ENCODE results near the gene DUOXA1.
"Not testable (repeated sequence)": the region's sequence is repeated elsewhere in the genome, so short reads cannot be mapped to it uniquely, and the experiment has no call there.

The DUOXA1 gene

DNA sequence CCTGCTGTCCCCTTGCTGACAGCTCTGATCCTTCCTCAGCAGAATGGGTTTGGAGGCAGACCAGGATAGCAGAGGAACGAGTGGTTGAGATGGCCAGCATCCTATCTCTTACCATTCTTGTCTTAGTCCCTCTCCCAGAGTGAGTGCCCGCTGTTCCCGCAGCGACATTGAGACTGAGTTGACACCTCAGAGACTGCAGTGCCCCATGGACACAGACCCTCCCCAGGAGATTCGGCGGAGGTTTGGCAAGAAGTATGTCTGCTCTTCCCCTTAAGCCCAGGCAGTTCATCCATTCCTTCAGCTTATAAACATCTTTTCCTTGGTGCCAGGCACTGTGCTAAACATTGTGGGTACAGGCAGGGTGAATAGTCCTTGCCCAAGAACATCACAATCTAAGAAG is 21.3 kb upstream of the DUOXA1 start:
- DNase-seq = no peak

DNA sequence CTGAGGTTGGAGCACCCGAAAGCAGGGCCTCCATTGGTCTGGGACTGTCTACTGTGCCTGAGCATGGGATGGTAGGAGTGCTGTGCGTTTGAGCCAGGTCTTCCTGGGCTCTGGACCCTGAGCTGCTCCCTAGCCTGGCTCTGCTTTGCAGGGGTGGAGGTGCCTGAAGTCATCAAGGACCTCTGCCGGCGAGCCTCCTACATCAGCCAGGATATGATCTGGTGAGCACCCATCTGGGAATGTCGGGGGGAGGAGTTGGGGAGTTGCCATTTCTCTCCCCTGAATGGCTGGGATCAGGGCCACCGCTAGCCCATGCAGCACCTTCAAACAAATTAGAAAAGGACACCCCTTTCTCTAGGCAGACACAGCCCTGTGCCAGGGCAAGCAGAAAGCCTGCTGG is 20.8 kb upstream of the DUOXA1 start:
- no peak for DNase-seq

DNA sequence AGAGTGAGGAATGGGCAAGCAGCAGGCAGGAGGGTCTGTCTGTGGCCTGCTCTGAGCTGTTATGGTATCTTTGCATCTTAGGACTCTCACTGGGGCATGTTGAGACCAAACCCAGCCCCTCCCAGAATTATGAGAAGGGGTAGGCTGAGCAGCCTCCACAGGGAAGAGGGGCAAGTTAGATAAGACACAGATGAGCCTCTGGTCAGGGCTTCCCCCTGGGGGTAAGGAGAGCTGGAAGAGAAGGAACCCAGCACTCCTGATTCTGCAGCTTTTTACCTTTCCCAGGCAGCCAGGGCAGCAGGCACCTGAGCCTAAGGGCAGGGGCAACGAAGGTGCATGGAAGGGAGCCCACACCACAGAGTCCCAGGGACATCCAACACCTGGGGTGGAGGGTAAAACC is 19.4 kb upstream of the DUOXA1 start:
- no peak for DNase-seq

DNA sequence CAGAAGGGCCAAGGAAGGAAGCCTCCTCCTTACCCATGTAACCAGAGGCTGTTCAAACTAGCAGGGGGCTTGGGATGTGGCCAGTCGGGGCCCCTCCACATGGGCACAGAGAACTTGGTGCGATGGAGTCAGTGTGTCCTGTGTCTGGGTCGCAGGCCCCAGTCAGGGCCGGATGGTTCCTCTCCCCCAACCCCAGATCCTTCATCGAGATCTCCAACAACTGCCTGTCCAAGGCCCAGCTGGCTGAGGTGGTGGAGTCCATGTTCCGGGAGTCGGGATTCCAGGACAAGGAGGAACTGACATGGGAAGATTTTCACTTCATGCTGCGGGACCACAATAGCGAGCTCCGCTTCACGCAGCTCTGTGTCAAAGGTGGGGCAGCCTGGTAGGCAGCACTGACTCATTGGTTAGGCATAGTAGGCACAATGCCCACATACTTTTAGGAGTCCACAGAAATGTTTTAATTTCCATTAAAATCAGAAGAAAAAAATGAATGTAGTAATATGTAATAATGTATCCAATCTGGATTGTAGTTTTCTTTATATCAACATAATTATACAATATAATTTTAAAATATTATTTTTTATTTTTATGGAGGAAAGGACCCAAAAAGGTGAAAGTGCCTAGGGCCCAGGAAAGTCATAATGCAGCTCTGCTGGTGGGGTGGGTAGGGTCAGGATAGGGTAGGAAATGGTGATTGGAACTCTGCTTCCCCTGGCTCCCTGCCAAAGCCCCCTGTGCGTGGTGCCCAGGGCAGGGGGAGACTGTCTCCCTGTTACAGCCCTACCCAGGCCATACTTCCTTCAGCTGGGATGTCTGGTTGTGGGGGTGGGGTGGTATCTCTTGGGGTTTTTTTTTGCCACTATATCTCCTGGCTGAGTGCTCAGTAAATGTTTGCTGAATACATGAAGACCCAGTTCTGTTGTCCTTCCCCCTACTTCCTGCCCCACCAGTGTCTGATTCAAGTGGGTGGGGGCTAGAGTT is 18.7 kb upstream of the DUOXA1 start:
- DNase-seq = no peak

DNA sequence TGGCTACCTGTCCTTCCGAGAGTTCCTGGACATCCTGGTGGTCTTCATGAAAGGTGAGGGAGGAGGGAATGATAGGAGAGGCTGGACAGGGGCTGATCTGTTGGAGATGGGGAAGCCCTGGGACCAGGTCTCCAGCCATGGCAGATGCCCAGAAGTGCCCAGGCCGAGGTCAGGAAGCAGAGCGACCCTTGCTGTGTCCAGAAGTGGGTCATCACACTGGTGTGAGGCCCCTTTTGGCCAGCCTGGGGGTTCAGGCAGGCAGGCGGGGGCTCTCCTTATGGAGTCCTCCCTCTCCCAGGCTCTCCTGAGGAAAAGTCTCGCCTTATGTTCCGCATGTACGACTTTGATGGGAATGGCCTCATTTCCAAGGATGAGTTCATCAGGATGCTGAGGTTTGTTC is 17.9 kb upstream of the DUOXA1 start:
- DNase-seq = no peak

DNA sequence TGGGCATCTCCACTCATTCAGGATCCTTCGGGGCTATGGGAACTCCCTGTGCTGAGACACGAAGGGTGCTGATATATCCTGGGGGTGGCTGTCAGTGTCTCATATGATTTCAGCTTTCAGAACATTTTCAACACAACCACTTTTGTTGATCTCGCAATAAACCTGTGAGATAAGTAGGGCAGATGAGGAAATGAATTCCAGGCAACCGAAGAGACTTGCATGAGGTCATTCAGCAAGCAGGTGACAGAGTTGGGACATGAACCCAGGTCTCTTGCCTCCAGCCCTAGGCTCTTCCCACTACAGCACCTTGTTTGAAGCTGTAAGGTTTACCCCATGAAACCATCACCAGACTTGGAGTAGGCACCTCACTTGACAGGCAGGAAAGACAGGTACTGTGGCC is 16.7 kb upstream of the DUOXA1 start:
- no peak for DNase-seq

DNA sequence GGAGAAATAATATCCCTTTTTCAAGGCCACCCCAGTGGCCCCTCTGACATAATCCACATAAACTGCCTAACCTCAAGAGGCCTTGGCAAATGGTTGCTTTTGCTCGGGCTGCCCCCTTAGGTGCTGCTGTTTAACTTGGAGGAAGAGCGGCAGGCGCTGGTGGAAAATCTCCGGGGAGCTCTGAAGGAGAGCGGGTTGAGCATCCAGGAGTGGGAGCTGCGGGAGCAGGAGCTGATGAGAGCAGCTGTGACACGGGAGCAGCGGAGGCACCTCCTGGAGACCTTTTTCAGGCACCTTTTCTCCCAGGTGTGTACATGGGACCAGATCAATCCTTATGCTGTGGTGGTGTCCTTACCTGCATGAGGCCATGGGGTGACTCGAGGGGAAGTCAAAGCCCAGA is 15.1 kb upstream of the DUOXA1 start:
- DNase-seq = no peak

DNA sequence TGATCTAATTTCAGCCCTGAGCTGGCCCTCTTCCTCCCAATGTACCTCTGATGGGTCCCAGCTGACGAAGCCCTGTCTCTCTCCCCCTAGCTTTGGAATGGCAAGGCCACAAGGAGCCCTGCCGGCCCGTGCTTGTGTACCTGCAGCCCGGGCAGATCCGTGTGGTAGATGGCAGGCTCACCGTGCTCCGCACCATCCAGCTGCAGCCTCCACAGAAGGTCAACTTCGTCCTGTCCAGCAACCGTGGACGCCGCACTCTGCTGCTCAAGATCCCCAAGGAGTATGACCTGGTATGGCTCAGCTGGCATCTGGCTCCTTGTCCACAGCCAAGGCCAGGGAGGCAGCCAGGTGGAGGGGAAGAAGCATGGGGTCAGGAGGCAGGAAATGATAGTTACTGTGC is 14.3 kb upstream of the DUOXA1 start:
- DNase-seq = no peak

DNA sequence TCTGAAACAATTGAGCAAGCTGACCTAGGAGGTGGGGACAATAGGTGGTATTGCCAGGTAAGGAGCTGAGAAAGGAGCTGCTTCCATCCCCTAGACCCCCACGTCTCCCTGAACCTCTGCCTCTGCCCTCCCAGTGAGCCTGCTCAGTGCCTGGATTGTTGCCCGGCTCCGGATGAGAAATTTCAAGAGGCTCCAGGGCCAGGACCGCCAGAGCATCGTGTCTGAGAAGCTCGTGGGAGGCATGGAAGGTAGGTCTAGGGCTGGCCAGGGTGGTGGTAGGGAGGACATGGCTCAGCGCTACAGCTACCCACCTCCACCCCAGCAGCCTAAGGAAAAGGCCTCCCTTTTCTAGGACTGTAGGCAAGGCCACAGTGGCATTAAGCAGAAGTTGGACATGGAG is 13.4 kb upstream of the DUOXA1 start:
- no peak for DNase-seq

DNA sequence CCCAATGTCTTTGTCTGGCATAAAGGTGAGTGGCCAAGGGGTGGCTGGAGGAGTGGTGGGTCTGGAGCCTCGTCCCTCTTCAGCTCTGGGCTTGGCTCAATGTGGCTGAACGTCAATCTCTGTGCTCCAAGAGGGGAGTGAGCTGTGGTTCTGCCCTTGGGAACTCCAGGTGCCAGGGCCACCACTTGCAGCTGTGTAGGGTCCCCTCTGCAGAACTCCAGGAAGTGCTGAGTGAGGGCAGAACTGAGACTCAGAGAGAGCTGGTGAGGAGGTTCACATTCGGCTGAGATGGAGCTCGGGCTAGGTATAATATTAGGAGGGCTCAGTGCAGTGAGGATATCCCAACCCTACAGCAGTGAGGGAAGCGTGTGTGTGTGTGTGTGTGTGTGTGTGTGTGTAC is 11.7 kb upstream of the DUOXA1 start:
- no peak for DNase-seq

DNA sequence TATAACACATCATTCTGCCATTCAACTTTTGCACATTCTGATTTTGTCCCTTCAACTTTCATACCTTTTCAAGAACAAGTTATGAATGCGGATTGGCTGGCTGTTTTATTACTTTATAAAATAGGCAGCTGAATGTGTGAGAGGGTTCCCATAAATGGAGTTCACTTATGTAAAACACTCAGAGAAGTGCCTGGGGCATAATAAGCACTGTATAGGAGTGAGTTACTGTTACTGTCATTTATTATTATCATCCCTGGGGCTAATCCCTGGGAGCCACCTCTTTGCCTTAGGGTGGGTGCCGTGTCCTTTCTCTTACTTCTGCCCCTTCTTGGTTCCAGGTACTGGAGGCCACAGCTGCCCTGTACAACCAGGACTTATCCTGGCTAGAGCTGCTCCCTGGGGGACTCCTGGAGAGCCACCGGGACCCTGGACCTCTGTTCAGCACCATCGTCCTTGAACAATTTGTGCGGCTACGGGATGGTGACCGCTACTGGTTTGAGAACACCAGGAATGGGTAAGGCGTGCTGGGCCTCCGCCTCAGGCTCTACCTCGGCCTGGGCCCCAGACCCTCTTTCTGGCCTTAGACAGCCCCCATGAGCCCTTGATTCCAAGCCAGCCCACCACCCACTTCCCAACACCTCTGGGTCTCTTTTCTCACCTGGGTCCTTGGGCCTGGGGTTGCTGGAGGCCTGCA is 11.0 kb upstream of the DUOXA1 start:
- no peak for DNase-seq

DNA sequence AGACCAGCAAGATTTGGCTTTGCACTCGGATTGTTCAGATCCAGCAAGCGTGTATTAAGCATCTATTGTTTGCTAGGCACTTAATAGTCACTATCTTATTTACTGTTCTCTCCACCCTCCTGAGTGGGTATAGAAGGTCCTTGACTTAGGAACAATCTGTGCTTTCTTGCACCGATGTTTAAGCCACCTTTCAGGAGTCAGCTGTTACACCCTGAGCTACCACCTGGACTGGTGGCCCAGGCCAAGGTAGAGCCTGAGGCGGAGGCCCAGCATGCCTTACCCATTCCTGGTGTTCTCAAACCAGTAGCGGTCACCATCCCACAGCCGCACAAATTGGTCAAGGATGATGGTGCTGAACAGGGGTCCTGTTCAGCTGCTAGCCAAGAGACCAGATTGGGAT is 10.1 kb upstream of the DUOXA1 start:
- DNase-seq = no peak

DNA sequence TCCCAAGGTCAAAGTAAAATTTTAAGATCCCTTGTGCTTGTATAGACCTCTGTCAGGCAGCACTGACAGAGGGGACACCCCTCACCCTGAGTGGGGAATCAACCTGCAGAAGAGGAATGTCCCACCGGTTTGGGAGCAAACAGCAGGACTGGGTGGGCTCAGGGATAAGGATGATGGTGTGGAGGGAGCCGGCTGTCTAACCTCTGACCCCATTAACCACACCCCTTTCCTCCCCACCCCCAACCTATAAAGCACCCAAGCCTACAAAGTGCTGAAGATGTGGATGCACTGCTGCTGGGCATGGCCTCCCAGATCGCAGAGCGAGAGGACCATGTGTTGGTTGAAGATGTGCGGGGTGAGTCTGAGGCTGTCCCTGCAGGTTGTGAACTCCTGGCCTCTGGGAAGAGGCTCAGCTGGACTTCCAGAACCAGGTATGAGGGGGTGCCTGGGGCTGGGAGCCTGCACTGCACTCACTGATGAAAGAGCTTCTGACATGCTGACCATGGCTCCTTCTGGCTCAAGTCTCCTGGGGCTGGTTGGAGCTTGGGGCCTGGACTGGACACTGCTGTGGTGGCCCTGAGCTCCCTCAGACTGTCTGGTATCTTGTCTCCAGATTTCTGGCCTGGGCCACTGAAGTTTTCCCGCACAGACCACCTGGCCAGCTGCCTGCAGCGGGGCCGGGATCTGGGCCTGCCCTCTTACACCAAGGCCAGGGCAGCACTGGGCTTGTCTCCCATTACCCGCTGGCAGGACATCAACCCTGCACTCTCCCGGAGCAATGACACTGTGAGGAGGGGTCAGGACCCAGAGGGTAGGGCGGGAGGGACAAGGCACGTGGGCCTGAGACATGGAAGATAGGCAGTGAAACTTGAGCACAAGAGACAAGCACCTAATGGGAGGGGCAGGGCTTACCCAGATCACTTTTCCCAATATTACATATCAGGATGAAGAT is 9.4 kb upstream of the DUOXA1 start:
- DNase-seq = no peak

DNA sequence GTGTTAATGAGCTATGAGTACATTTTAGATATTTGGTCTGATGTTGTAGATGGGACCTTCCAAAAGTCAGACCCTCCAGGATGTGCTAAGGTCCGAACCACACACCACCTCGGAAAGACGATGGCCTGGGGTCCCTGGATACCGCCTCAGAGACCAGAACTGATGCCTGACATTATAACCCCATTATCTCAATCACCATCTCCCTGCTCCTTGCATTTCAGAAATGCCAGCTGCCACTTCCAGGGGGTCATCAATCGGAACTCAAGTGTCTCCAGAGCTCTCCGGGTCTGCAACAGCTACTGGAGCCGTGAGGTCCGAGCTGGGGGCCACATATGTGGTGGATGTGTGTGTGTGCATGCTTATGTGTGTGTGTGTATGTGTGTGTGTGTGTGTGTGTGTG is 8.0 kb upstream of the DUOXA1 start:
- no peak for DNase-seq

DNA sequence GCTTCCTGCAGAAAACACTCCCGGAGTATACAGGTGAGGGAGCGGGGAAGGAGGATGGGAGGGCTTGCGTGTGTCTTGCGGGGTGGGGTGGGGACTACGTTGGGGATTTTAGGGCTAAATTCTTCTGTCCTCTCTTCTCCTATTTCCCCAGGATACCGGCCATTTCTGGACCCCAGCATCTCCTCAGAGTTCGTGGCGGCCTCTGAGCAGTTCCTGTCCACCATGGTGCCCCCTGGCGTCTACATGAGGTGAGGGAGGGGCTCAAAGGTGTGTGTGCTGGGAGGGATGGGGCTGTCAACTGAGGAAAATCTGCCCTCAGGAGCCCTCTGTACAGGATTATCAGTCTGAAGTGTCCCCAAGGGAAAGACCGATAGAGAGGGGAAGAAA is 6.7 kb upstream of the DUOXA1 start:
- no peak for DNase-seq

DNA sequence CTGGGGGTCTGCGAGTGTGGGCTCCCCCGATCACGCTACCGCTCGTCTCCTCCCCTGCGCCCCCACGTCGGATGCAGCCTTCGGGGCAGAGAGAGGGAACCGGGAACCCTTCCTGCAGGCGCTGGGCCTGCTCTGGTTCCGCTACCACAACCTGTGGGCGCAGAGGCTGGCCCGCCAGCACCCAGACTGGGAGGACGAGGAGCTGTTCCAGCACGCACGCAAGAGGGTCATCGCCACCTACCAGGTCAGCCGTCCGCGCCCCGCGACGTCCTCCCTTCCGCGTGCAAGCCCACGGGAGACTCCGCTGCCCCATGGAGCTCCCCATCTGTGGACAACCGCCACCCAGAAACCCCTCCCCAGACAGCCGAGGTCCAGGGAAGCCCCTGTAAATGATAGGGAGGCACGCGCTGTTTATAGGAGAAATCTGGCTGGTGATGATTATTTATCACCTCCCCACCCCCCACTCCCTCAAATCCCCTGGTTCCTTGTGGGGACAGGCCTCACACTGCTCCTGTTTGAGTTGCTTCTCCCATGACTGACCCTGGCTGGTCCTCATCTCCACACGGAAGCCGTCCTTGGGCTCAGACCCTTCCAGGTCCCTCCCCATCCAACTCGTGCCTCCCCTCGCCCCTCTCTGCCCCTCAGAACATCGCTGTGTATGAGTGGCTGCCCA is 6.2 kb upstream of the DUOXA1 start:
- not testable (repeated sequence) for DNase-seq

DNA sequence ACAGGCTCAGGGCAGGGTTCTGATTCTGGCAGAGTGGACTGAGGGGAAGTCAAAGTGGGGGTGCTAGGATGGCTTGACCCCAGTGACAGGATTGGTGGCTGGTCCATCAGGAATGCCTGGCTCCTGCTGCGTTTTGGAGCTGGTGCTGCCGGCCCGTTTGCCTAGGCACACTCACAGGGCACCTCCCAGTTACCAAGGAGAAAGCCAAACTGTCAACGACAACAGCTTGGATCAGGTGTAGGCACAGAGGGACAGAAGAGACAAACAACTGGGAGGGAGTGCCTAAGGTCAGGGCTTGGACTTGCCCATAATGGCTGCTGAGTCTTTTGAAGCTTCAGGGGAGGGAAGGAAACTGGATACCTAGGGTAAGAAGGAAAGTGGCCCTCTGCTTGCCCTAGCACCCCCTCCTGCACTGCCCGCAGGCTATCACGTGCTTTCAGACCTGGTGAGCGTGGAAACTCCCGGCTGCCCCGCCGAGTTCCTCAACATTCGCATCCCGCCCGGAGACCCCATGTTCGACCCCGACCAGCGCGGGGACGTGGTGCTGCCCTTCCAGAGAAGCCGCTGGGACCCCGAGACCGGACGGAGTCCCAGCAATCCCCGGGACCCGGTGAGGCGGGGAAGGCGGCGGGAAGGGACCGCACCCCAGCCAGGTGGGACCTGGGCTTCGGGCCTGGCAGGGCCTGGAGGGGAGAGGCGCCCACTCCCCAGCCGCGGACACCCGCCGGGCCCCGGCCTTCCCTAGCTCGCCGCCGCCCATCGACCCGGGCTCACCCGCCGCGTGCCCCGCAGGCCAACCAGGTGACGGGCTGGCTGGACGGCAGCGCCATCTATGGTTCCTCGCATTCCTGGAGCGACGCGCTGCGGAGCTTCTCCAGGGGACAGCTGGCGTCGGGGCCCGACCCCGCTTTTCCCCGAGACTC is 5.3 kb upstream of the DUOXA1 start:
- peak; percentile 16 for DNase-seq

DNA sequence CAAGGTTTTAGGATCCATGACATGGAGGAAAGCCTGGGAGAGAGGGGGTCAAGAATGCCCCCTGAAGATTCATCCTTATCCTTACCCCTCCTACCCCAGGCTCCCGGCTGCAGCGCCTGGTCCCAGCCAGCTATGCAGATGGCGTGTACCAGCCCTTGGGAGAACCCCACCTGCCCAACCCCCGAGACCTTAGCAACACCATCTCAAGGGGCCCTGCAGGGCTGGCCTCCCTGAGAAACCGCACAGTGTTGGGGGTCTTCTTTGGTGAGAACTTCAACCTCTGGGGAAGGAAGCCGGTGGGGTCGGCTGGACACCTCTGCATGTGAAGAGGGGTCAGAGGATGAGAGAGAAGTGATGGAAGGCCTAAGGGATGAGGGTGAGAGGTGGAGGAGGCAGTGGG is 4.4 kb upstream of the DUOXA1 start:
- no peak for DNase-seq

DNA sequence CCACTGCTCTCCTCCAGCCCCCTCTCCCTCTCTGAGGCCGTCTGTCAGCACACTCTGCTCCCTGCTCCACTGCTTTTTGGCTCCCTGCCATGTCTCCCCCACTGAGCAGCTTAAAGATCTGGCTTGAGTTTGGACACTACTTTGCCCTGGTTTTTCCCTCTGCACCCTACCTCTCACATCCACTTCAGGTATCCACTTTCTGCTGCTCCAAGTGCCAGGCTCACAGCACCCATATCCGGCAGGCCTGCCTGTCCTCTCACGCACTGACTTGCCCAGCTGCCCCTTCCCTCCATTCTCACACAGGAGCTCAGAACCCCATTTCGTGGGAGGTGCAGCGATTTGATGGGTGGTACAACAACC is 3.9 kb upstream of the DUOXA1 start:
- no peak for DNase-seq

DNA sequence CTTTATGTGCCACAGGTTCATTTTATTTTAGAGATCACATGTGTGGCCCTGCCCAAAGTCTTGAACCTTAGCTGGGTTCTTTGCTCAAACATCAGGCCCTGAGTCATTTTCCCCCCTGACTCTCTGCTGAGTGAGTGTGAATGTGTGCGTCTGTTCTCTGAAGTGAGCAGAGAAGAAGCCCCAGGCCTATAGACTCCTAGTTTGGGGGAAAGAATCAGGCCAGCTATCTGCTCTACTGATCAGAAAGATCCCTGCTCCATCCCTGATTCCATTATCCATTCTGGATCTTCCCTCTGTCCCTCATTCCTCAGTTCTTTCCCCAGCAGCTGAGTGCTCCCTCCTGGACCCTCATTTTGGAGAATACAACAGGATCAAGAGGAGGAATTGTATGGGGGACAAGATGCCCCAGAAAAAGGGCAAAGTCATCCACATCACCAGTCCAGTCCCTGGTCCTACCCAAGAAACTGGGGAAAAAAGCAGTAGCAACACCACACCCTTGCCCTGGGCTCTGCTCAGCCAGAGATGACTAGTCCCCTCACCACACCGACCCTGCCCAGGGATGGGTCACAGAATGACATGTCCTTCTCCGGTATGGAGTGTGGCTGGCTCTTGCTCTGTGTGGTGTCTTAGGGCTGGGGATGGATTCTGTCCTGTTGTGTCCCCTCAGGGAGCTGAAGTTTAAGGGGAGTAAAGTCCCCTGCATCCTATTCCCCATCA is 3.3 kb upstream of the DUOXA1 start:
- DNase-seq = no peak

DNA sequence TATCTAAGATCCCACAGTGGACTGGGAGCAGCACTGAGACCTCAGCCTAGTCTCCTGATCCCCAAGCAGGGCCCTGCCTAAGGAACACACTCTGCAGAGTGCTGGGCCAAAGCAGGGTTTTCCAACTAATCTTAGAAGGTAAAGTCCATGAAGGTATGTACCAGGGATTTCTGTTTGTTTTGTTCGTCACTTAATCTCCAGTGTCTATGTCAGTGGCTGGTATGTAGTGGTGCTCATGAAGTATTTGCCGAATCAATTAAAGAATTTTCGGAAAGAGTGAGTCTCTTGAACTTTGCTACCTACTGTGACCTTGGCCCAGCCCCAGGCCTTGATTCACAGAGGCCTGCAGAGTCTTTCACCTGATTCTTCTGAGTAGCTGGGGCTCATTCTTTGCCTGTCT is 1.8 kb upstream of the DUOXA1 start:
- no peak for DNase-seq

Measured in stimulated activated CD4-positive, alpha-beta T cell treated with anti-CD3 and anti-CD28 coated beads, Interleukin-4, amount 100 ng/mL, for 24 hours (primary cell).